Effector memory CD4-positive, alpha-beta T cell (primary cell): Measurements from ENCODE around the gene RABEP2.

Source experiments
- DNase-seq, 3 donors: peaks; one replicate each; pipeline ENCODE4 v3.0.0-alpha.2; 2020
- H3K27ac ChIP-seq: 2 replicates; pipeline ENCODE4 v1.7.0; 2013; ENCODE audit warnings: mild to moderate bottlenecking, low read length, moderate library complexity; ENCODE audit not compliant: insufficient read depth, poor library complexity, severe bottlenecking
- H3K27me3 ChIP-seq: replicated peaks from 2 replicates; pipeline ENCODE4 v1.7.0; 2013; ENCODE audit warnings: mild to moderate bottlenecking, low read length; ENCODE audit not compliant: insufficient read depth, control insufficient read depth, poor library complexity, severe bottlenecking
- H3K36me3 ChIP-seq: 2 replicates; pipeline ENCODE4 v1.7.0; 2013; ENCODE audit warnings: mild to moderate bottlenecking, low read length, moderate library complexity; ENCODE audit not compliant: control insufficient read depth, insufficient read depth
- H3K4me1 ChIP-seq: 2 replicates; pipeline ENCODE4 v1.7.0; 2013; ENCODE audit warnings: low read length, mild to moderate bottlenecking; ENCODE audit not compliant: control insufficient read depth, insufficient read depth, poor library complexity, severe bottlenecking
- H3K4me3 ChIP-seq: 2 replicates; pipeline ENCODE4 v1.7.0; 2013; ENCODE audit warnings: low read length, low read depth, mild to moderate bottlenecking; ENCODE audit not compliant: insufficient read depth, poor library complexity, severe bottlenecking
- H3K9me3 ChIP-seq: 2 replicates; pipeline ENCODE4 v1.7.0; 2013; ENCODE audit warnings: mild to moderate bottlenecking, low read length, moderate library complexity; ENCODE audit not compliant: control insufficient read depth

RABEP2 gene

GRCh38 chr16:28863929-28864793 lies 60.9 kb downstream of the RABEP2 start:
- H3K27ac ChIP-seq, result peak overlapping the region; percentile 90

GRCh38 chr16:28859326-28859725 lies 65.7 kb downstream of the RABEP2 start:
- Histone ChIP-seq H3K27me3 (no peaks in the 10 kb centered on the region), H3K36me3 (no peaks in the 10 kb centered on the region), H3K4me1 (peaks cover 6% of the 10 kb centered on the region), H3K4me3 (no peak overlapping the region), H3K9me3 (no peaks in the 10 kb centered on the region), H3K27ac (no peak overlapping the region)
- no peak for DNase-seq

More at GRCh38 chr16:28863929-28864793, 60.9 kb downstream of the RABEP2 start:
- H3K4me1 ChIP-seq, result peaks cover 9% of the 10 kb centered on the region
- no peak for DNase-seq
- H3K27me3 ChIP-seq, result no peaks in the 10 kb centered on the region
- H3K36me3 ChIP-seq, result peaks cover 19% of the 10 kb centered on the region
- peak overlapping the region; percentile 85 for H3K4me3 ChIP-seq
- H3K9me3 ChIP-seq, result no peaks in the 10 kb centered on the region

- no peak for DNase-seq
- Histone ChIP-seq H3K36me3 (no peaks in the 10 kb centered on the region), H3K27ac (no peak overlapping the region), H3K4me1 (no peaks in the 10 kb centered on the region), H3K4me3 (no peak overlapping the region), H3K9me3 (no peaks in the 10 kb centered on the region), H3K27me3 (no peaks in the 10 kb centered on the region)
Measured at GRCh38 chr16:28858421-28858820, 66.6 kb downstream of the RABEP2 start.
